ENCODE data around the gene PTEN. TPM values are rescaled to one million over a fixed set of nuclear protein-coding genes. Genes with fewer than 3 reads are reported as not detected.

Gene PTEN
- total and polyA plus RNA-seq, 2 experiments from 2014 or later = 20.8 to 64.0 TPM

- H3K27ac Mint-ChIP-seq = no peak overlapping the region
- H3K4me3 Mint-ChIP-seq = no peak overlapping the region
- H3K36me3 Mint-ChIP-seq (ENCODE audit: low read depth) = peaks cover 19% of the 10 kb centered on the region; the same call in 2 of the 3 replicates
- Histone ChIP-seq H3K4me1 (ENCODE audit: insufficient read depth) (peaks cover 55% of the 10 kb centered on the region), H3K4me2 (no peak overlapping the region), H3K27ac (ENCODE audit: low read depth) (no peak overlapping the region), H3K9me2 (ENCODE audit: insufficient read depth) (0 out of 2 replicates have a peak, but pooled peaks cover 2% of the 10 kb centered on the region), H4K20me1 (replicated peaks; ENCODE audit: insufficient read depth) (no peaks in the 10 kb centered on the region; the same call in 1 of the 2 replicates), H3K36me3 (ENCODE audit: insufficient read depth) (no peaks in the 10 kb centered on the region), H3F3A (replicated peaks; ENCODE audit: low read depth) (no peaks in the 10 kb centered on the region), H3K79me2 (replicated peaks; ENCODE audit: insufficient read depth) (peaks cover 50% of the 10 kb centered on the region), H3K27me3 (ENCODE audit: insufficient read depth) (no peaks in the 10 kb centered on the region), H2AFZ (no peak overlapping the region), H3K4me3 (no peak overlapping the region)
- no peak for ATAC-seq
- H3K4me1 Mint-ChIP-seq = peaks cover 51% of the 10 kb centered on the region
- H3K9me3 Mint-ChIP-seq = no peaks in the 10 kb centered on the region
- no peaks in the 10 kb centered on the region for H3K27me3 Mint-ChIP-seq (ENCODE audit: insufficient read depth, low read depth, poor library complexity)
- no peak for DNase-seq (ENCODE audit: low spot score)
- TF ChIP-seq ZNF331 (CRISPR knock-in tag; IDR thresholded peaks at IDR 0.05; ENCODE audit: low read depth) (no peak), STAT1 (IDR thresholded peaks at IDR 0.05; ENCODE audit: unreplicated experiment) (no peak), CTCF (conservative IDR thresholded peaks at IDR 0.05; ENCODE audit: low read depth in 2 of 2) (no peak), ZNF462 (CRISPR knock-in tag; IDR thresholded peaks at IDR 0.05) (no peak), ETS1 (IDR thresholded peaks at IDR 0.05) (no peak), JUNB (IDR thresholded peaks at IDR 0.05; ENCODE audit: unreplicated experiment) (no peak), POLR2AphosphoS5 (IDR thresholded peaks at IDR 0.05; ENCODE audit: low read depth) (no peak), REST (IDR thresholded peaks at IDR 0.05; ENCODE audit: unreplicated experiment) (no peak), EZH2 (IDR thresholded peaks at IDR 0.05; ENCODE audit: low read depth, unreplicated experiment) (no peak), CREB1 (CRISPR knock-in tag; IDR thresholded peaks at IDR 0.05; ENCODE audit: low read depth) (no peak)
Measured at GRCh38 chr10:87931836-87932230, 68.4 kb downstream of the PTEN start.

All from GM23338 (cell line).